Measurements from ENCODE around the gene KCNF1.
A peak's percentile ranks its signal among the peaks of the same experiment; 100 is the strongest.

KCNF1 gene

DNA sequence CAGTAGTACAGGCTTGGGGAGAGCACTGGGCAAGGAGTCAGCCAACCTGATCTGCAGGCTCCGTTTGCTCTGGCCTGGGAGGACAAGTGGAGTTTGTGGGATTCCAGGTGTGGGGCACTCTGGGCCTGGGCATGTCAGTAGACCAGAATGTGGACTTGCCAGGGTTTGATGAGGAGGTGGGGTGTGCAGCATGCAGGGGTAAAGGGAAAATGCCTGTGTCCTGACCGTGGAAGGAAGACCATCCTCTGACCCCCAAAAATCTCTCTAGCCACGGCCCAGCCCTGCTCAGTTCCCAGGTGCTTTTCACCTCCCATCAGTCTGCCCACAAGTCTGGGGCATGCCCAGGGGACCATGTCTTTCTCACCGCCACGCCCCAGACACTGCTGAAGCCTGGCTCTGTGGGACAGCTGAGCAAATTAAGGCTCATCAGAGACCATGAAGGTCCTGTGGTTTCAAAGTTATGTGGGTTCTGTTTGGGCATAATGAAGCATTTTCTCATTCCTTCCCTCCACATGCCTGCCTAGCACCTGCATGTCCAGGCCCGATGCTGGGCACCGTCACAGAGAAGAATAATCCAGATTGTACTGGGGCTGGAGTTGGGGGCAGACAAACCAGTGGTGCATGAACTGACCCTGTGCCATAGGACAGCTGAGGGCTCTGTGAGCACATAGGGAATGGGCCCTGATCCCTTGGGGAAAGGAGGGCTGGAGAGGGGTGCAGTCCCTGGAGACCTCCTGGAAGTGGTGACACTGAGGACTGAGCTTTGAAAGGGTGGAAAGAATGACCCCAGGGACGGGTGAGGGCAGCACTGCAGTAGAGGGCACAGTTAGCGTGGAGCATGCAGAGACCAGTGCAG is 6.5 kb upstream of the KCNF1 start:
- peak; percentile 33 for DNase-seq

DNA sequence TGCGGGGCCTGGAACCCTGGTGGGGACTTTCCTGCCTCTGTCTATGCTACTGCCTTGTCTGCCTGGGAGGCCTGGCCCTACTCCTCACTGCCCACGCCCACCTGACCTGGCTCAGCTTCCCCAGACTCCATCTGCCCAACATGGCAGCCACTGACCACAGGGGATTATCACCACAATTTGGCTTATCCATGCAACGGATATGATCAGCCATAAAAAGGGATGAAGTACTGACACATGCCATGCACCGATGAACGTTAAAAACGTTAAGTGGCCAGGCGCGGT is 5.9 kb upstream of the KCNF1 start:
- DNase-seq: no peak

DNA sequence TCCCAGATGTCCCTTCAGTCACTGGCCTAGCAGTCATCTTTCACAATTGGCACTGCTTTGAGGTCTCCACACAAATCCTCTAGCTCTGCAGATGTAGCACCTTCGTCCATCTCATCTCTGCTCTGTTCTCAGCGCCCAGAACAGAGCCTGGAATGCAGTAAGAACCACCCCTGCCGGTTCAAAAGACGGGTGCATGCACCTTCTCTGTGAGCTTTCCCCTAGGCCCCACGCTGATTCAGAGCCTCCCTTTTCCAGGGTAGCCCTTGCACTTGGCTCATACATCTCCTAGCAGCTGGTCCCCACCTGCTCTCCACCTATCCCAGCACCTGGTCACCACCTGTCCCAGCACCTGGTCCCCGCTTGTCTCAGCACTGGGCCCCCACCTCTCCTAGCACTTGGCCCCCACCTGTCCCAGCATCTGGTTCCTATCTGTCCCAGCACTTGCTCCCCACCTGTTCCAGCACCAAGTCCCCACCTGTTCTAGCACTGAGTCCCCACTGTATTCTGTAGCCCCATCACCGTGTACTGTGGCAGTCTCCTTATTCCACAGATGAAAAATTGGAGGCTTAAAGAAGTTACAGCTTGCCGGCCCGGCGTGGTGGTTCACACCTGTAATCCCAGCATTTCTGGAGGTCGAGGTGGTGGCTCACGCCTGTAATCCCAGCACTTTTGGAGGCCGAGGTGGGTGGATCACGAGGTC is 4.7 kb upstream of the KCNF1 start:
- peak; percentile 47 for DNase-seq

DNA sequence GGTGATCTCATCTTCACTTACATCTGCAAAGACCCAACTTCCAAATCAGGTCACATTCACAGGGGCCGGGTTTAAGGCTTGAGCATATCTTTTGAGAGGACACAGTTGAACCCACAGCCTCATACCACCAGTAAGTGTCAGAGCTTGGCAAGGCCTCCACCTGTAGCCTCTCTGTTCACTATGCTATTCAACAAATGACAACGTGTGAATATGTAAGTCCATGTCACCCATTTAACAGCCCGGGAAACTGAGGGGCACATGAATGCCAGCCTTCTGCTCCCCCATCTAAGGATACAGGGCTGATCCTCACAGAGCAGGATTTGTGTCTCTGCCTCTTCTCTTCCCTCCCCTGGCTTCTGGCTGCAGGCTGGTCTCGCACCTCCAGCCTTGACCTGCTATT is 3.5 kb upstream of the KCNF1 start:
- DNase-seq: no peak

DNA sequence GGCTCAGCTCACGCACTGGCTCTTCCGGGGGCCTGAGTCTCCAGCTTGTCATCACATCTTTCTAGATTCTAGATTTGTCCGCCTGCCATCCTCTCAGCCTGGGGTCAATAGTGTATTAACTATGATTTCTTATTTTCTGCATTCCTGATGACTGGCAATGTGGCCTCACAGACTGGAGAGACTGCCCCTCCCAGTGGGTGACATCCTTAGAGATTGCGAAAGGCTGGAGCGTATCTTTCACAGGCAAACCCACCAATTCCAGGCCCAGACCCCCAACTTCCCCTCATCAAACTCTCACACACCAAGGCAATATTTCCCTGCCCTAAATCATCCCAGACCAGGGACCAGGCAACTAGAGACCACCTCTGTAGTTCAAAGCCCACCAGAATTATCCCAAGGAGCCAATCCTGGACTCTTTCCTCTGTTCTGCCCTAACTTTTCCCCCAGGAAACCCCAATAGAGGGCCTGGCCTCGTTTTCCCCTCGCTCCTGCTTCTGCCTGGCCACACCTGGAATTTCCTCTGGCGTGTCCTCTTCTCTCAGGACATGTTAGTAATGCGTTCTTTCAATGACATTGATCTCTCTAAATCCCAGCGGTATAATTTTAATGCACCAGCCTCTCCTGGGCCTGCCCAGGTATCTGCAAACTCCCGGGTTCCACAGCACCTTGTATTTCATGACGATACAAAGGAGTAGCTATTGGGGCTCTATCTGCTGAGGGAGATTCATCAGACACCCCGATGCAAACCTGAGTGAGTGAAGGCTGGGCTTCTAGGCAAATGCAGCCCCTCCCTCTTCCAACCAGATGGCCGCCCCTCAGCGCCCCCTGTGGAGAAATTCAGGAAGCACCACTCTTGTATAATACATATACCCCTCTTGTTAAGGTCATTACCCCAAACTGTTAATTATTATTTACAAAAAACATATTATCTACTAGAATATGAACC is 2.4 kb upstream of the KCNF1 start:
- DNase-seq: peak; percentile 63

DNA sequence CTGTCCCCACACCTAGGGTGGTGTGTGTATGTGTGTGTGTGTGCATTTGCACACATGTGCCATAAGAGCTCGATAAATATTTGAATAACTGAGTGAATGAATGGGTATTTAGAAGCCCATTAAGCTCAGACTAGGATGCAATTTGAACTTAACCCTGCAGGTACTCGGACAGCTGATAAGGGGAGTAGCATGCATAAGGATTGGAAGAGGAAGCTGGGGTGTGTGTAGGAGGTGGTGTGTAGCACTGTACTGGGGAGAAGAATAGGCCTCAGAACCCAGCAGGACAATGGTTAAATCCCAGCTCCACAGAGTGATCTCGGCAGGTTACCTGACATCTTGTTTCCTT is 1.8 kb upstream of the KCNF1 start:
- no peak for DNase-seq

DNA sequence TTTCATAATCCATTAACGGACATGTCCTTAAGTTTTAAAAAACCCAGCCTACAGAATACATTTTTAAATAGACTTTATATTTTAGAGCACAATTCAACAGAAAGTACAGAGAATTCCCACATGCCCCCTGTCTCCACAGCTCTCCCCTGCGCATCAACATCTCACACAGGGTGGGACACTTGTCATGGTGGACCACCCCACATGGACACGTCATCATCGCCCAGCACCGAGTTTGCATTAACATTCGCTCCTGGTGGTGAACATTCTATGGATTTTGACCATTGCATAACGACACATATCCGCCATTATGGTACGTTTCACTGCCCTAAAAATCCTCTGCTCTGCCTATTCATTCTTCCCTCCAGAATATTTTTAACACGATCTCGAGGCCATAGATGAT is 1.1 kb upstream of the KCNF1 start:
- no peak for DNase-seq

DNA sequence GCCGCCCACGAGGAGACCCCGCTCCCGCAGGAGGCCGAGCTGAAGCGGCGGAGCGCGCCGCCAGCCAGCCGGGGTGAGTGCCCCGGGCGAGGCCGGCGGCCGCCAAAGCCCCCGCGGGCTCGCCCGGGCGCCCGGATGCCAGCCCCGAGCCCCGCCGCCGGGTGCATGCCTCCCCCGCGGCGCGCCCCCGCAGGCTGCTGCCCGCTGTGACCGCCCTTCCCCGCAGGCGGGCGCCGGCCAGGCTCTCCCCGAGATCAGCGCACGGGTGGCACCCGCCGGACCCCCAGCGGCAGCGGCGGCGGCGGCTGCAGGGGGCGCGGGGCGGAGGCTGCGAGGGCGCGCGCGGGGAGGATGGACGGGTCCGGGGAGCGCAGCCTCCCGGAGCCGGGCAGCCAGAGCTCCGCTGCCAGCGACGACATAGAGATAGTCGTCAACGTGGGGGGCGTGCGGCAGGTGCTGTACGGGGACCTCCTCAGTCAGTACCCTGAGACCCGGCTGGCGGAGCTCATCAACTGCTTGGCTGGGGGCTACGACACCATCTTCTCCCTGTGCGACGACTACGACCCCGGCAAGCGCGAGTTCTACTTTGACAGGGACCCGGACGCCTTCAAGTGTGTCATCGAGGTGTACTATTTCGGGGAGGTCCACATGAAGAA is 470 bp downstream of the KCNF1 start:
- DNase-seq: no peak

DNA sequence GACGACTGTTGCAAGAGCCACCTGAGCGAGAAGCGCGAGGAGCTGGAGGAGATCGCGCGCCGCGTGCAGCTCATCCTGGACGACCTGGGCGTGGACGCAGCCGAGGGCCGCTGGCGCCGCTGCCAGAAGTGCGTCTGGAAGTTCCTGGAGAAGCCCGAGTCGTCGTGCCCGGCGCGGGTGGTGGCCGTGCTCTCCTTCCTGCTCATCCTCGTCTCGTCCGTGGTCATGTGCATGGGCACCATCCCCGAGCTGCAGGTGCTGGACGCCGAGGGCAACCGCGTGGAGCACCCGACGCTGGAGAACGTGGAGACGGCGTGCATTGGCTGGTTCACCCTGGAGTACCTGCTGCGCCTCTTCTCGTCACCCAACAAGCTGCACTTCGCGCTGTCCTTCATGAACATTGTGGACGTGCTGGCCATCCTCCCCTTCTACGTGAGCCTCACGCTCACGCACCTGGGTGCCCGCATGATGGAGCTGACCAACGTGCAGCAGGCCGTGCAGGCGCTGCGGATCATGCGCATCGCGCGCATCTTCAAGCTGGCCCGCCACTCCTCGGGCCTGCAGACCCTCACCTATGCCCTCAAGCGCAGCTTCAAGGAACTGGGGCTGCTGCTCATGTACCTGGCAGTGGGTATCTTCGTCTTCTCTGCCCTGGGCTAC is 1.2 kb downstream of the KCNF1 start:
- DNase-seq: peak; percentile 43

DNA sequence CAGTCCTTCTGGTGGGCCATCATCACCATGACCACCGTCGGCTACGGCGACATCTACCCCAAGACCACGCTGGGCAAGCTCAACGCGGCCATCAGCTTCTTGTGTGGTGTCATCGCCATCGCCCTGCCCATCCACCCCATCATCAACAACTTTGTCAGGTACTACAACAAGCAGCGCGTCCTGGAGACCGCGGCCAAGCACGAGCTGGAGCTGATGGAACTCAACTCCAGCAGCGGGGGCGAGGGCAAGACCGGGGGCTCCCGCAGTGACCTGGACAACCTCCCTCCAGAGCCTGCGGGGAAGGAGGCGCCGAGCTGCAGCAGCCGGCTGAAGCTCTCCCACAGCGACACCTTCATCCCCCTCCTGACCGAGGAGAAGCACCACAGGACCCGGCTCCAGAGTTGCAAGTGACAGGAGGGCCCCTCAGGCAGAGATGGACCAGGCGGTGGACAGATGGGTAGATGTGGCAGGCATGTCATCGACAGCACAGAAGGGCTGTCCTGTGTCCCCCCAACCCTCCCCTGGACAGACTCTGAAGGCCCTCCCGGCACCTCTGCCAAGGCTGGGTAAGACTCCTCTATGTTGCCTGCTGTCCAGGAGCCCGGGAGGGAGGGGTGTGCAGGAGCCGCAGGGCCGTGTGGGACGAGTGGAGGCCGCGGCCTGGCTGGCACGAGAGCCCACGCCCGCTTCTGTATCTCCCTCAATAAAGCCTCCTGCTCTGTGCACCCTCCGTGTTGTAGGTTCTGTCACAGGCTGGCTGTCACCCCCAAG is 2.0 kb downstream of the KCNF1 start:
- peak; percentile 45 for DNase-seq

DNA sequence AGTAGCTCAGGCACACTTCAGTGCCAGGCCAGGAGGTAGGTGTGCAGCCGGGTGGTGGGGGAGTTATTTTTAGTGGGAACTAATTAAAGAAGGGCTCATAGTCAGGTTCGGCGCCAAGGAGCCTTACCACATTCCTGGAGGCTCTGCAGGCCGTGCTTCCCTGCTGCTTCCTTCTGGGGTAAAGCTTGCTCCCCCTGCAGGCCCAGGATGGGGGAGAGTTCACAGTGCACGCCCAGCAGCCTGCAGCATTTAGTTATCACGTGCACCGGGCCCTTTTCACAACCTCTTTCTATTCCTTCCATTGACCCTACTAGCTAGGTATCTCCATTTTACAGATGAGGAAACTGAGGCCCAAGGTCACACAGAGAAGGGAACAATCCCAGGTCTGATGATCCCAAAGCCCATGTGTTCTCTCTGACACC is 2.5 kb downstream of the KCNF1 start:
- peak; percentile 78 for DNase-seq

DNA sequence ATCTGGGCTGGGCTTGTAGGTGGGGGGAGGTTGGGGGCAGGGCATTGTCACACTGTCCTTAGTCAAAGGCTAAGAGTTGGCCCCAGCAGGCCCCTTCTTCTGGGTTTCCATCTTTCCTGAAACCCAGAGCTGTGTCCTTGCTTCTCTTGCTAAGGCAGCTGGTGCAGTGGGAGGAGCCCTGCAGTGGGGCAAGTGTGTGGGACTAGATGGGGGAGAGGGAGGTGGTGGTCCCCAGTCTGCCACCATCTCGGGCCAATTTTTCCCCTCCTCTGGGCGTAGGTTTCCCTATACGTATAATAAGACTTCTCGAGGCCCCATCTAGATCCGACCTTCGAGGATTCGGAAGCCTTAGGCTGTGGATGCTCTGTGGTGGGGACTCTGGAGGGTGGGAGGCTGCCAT is 3.5 kb downstream of the KCNF1 start:
- peak; percentile 35 for DNase-seq

DNA sequence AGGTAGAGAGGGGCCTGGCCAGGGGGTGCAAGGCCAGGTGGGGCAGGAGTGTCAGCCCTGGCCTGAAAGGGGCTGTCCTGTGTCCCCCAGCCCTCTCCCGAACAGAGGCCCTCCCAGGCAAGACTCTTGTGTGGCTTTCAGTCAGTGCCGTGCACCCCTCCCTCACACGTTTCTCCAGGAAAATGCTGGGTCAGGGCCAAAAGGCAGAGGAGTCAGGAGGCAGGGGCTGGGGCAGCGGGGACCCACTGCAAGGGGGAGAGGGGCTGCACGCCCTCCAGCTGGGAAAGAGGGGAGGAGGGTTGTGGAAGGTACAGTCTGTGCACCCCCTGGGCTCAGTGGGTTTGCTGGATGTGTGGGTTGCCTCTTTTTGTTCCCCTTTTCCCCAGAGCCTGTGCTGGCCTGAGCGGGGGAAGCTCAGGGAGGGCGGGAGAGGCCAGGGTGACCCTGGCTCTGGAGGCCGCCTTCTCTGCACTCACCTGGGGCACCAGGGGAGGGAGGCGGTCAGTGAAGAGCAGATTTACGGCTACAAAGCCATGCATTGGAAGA is 4.1 kb downstream of the KCNF1 start:
- DNase-seq: peak; percentile 42

DNA sequence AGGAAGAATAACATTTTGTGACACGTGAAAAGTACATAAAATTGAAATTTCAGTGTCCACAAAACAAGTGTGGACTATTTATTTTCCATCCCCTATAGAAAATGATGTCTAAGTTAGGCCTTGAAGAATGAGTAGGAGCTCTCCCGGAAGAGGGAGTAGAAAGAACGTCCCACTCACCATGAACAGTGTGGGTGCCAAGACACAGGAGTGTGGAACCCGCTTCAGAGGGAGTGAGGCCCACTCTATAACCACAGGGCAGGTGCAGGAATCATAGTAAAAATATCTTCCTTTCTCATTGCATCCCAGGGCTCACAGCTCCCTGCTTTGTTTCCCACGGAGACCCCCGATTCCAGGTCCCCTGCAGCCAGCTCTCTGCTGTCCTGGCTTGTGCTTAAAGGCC is 5.2 kb downstream of the KCNF1 start:
- DNase-seq: no peak

DNA sequence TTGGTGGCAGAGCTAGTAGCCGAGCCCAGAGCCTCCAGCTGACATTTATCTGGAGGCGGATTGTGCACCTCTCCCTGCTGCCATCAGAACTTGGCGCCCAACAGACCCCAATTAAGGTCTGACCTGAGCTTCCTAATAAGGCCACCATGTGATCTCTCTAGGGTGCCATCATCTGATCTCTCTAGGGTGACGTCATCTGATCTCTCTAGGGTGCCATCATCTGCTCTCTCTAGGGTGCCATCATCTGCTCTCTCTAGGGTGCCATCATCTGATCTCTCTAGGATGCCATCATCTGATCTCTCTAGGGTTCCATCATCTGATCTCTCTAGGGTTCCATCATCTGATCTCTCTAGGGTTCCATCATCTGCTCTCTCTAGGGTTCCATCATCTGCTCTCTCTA is 6.2 kb downstream of the KCNF1 start:
- no peak for DNase-seq

DNA sequence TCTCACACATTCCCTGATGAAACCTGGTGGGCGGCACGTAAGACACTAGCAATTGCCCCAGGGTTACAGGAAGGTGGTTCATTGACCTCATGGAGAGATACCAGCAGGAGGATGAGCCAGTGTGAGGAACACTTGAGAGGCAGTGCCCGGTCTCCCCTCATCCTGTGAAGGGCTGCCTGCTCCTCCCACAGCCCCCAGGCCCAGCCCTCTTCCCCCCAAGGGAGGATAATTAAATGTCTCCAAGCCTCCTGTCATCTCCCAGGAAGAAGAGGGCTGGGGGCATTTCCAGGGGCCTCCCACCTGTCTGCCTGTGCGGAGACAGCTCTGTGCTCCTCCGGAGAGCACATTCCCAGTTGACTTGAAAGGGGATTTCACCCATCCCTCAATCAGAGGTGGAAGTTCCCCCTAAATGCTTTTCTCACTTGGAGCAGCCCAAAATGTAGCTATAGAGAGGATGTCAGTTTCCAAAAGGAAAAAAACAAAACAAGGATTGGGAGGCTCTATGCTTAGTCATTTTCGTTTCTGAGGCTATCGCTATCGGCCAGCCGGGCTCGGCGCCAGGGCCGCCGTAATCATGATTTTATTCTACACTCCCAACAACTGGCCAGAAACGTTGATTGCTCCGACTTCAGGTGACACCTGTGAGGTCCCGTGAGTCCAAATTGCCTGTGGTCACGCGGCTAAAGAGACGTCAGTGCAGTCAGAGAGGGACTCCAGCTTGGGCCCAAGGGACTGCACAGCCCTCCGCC is 7.1 kb downstream of the KCNF1 start:
- peak; percentile 36 for DNase-seq

DNA sequence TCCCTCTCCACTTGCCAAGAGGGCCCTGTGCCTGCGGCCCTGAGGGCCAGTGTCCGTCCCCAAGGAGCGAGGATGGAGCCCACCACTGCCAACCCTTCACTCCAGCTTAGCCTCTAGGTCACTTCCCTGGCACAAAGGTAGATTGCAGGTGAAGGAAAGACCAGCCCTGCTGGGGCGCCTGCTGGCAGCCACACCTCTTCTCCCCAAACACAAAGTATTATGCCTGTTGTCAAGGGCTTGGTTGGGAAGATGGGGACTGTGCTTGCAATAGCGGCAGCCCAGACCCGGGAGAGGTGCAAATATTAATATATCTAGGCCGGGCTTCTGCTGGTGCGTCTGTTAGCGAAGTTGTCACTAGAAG is 7.7 kb downstream of the KCNF1 start:
- no peak for DNase-seq

DNA sequence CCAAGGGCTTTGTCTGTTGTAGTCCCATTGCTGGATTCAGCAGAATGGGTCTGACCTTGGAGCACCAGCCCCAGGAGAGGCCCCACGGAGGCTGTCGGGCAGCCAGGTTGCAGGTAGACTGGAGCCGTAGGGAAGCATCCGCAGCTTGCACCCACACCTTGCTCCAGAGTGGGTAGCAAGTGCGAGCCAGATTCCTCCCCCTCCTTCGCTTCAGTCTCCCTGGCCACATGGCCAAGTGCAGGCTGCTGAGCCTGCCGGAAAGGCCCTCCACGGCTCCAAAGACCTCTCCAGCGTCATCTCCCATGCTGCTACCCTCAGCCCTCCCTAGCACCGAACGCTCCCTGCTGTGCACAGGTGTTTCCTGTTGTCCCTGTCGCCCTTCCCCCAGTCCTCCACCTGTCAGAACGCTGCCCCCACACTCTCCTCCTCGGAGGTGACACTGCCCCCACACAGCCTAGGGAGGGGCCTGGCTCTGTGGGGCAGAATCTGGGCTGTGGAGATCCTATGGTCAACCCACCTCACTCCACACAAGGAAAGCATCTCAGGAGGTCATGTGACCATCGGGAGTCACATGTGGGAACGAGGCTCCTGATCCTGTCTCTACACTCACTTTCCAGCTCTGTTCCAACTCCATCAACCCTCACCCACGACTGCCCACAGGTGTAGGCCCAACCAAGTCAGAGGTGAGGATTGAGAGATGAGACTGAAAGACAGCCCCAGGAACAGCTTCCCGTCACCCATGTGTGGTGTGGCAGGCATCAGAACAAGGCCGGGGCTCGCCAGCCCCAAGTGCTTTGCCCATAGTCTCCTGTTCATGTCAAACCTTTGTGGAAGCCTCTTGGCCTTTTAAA is 8.3 kb downstream of the KCNF1 start:
- DNase-seq: no peak

DNA sequence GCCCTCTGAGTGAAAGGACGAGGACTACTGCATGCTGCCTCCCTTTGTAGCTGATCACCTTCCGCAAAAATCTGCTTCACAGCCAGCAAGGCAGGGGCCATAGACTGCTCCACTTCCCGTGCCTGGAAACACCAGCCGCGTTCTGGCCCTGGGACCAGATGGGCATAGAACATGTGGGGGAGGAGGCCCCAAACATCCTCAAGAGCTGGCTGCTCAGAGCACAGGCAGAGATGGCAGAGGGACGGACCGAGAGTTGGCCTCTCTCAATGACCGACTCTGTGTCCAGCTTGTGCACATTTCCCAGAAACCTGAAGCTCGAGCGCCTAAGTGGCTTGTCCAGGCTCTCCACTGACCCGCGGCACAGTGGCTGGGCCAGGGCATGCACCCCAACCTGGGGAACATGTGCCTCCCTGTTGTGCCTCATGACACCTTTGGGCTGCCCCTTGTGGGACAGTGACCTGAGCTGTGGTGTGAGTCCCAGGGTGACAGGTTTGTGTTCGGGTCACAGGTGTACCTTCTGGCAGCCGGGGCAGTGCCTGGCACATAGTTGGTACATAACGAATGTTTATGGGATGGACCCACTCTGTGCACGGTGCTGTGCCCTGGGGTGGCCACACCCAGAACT is 9.1 kb downstream of the KCNF1 start:
- DNase-seq: no peak

Measured in islet precursor cell (in vitro differentiated cells).